ENCODE measurements around the gene TPP1.

The TPP1 gene

DNA sequence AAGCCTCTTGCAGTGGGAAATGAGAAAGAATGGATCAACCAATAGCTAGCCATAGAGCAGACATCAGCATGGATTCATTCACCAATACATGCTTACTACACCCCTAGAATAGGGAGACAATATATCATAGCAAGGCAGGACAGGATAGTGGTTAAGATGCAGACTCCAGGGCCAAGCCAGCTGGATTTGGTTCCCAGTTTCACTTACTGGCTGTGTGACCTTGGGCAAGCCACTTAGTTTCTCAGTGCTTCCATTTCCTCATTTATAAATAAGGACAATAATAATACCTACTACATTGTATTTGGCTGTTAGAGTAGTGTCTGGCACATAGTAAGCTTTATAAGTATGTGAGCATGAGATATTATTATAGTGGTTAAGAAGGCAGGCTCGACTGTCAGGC, 29.3 kb upstream of the TPP1 start:
- no peak for ATAC-seq (ENCODE audit: low read depth)
- Histone ChIP-seq H3K27me3 (ENCODE audit: insufficient read depth, poor library complexity, severe bottlenecking) (peaks cover 5% of the 10 kb centered on the region), H3K36me3 (ENCODE audit: low read depth) (no peaks in the 10 kb centered on the region), H3K27ac (ENCODE audit: poor library complexity, severe bottlenecking) (no peak overlapping the region), H3K9me3 (ENCODE audit: severe bottlenecking) (no peaks in the 10 kb centered on the region), H3K4me3 (ENCODE audit: severe bottlenecking) (no peak overlapping the region), H3K4me1 (ENCODE audit: insufficient read depth, poor library complexity, severe bottlenecking) (no peaks in the 10 kb centered on the region)
- no peak for DNase-seq (ENCODE audit: low spot score)
- TF ChIP-seq, protein P1, sequence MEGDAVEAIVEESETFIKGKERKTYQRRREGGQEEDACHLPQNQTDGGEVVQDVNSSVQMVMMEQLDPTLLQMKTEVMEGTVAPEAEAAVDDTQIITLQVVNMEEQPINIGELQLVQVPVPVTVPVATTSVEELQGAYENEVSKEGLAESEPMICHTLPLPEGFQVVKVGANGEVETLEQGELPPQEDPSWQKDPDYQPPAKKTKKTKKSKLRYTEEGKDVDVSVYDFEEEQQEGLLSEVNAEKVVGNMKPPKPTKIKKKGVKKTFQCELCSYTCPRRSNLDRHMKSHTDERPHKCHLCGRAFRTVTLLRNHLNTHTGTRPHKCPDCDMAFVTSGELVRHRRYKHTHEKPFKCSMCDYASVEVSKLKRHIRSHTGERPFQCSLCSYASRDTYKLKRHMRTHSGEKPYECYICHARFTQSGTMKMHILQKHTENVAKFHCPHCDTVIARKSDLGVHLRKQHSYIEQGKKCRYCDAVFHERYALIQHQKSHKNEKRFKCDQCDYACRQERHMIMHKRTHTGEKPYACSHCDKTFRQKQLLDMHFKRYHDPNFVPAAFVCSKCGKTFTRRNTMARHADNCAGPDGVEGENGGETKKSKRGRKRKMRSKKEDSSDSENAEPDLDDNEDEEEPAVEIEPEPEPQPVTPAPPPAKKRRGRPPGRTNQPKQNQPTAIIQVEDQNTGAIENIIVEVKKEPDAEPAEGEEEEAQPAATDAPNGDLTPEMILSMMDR (IDR thresholded peaks at IDR 0.05; ENCODE audit: poor library complexity, severe bottlenecking) = no peak

DNA sequence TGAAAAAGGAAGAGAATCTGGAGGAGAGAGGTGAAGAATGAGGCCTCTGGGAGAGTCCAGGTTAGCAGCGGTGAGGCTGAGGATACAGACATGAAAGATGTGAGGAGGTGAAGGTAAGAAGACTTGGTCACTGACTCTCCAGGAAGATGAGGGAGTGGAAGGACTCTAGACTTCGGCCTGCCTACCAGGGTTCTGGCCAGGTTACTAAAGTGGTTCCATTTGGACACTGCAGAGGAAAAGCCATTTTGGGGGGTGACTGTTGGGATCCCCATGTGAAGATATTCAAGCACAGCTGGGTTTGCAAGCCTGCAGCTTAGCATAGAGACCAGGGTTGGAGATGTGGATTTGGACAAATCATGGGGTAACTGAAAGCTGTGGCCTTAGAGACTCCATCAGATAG, 28.6 kb upstream of the TPP1 start:
- DNase-seq (ENCODE audit: low spot score) (no peak), ATAC-seq (ENCODE audit: low read depth) (no peak)
- Histone ChIP-seq H3K27me3 (ENCODE audit: insufficient read depth, poor library complexity, severe bottlenecking) (peaks cover 5% of the 10 kb centered on the region), H3K4me1 (ENCODE audit: insufficient read depth, poor library complexity, severe bottlenecking) (no peaks in the 10 kb centered on the region), H3K9me3 (ENCODE audit: severe bottlenecking) (no peaks in the 10 kb centered on the region), H3K36me3 (ENCODE audit: low read depth) (no peaks in the 10 kb centered on the region), H3K4me3 (ENCODE audit: severe bottlenecking) (no peak overlapping the region), H3K27ac (ENCODE audit: poor library complexity, severe bottlenecking) (no peak overlapping the region)
- TF ChIP-seq, protein P1 (IDR thresholded peaks at IDR 0.05; ENCODE audit: poor library complexity, severe bottlenecking) = no peak

DNA sequence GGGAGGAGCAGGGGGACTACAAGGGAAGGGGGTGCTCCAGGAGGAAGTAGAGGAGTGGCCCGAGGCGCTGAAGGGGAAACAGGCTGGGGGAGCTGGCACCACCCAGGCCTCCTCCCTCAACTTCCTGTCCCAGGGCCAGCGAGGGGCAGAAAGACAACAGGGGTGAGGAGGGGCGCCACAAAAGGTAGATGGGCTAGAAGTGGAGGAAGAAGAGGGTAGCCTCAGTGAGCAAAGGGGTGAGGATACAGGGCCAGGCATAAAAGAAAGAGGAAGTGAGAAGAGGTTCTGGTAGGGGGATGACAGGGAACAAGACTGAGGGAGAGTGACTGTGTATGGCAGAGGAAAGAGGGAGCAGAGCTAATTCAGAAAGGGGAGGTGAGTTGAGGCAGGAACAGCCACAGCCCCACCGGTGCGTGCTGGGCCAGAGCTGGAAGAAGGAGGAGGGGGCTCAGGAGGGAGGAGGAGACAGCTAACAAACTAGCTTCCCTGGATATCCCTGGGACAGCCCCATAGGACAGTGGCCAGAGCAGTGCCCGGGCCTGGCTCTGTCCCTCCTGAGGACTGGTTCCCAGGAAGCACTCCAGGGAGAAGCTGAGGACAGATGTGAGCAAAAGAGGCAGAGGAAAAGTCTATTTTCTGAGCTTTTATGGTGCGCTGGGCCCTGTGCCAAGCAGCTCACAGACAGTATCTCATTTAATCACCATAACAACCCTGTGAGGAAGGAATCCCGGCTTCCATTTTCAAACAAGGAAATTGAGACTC, 27.9 kb upstream of the TPP1 start:
- H3K4me1 ChIP-seq (ENCODE audit: insufficient read depth, poor library complexity, severe bottlenecking) = no peaks in the 10 kb centered on the region
- DNase-seq (ENCODE audit: low spot score) (no peak), ATAC-seq (ENCODE audit: low read depth) (no peak)
- no peaks in the 10 kb centered on the region for H3K36me3 ChIP-seq (ENCODE audit: low read depth)
- no peaks in the 10 kb centered on the region for H3K9me3 ChIP-seq (ENCODE audit: severe bottlenecking)
- no peak overlapping the region for H3K4me3 ChIP-seq (ENCODE audit: severe bottlenecking)
- no peak overlapping the region for H3K27ac ChIP-seq (ENCODE audit: poor library complexity, severe bottlenecking)
- H3K27me3 ChIP-seq (ENCODE audit: insufficient read depth, poor library complexity, severe bottlenecking) = peaks cover 5% of the 10 kb centered on the region
- TF ChIP-seq, protein P1 (IDR thresholded peaks at IDR 0.05; ENCODE audit: poor library complexity, severe bottlenecking) = no peak

DNA sequence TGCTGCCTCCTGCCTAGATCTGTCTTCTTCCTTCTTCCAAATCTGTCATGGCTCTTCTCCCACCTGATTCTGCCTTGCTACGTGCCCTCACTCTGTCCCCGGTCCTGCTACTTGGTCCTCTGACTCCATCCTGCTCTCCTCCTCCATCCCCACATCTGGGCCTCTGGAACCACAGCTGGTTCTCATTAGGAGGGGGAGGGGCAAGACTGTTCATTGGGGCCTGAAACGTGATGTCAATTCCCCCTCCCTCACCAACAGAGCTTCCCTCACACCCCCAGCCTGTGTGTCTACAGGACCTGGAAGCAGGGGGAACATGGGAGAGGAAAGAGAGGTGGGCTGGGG, 27.3 kb upstream of the TPP1 start:
- H3K9me3 ChIP-seq (ENCODE audit: severe bottlenecking) = no peaks in the 10 kb centered on the region
- ATAC-seq (ENCODE audit: low read depth) = no peak
- H3K27me3 ChIP-seq (ENCODE audit: insufficient read depth, poor library complexity, severe bottlenecking) = peaks cover 5% of the 10 kb centered on the region
- no peak for DNase-seq (ENCODE audit: low spot score)
- no peaks in the 10 kb centered on the region for H3K36me3 ChIP-seq (ENCODE audit: low read depth)
- H3K27ac ChIP-seq (ENCODE audit: poor library complexity, severe bottlenecking) = no peak overlapping the region
- TF ChIP-seq, protein P1 (IDR thresholded peaks at IDR 0.05; ENCODE audit: poor library complexity, severe bottlenecking) = no peak
- no peaks in the 10 kb centered on the region for H3K4me1 ChIP-seq (ENCODE audit: insufficient read depth, poor library complexity, severe bottlenecking)
- H3K4me3 ChIP-seq (ENCODE audit: severe bottlenecking) = no peak overlapping the region

DNA sequence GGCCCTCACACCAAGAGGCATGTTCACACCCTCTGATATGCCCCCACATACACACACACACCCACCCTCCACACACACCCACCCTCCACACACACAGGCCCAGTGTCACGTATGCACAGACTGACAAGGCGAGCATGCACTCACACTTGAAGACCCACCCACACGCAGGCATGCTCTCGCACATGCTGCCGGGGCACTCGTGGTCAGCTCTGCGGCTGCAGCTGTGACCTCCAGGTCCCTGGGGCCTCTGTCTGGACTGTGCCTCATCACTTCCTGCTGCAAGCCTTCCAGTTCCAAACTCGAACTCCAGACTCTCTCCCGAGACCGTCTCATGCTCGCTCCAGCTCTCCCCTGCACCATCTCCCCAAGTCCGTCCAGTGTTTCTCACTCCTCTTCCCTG, 26.8 kb upstream of the TPP1 start:
- ATAC-seq (ENCODE audit: low read depth) = no peak
- H3K4me3 ChIP-seq (ENCODE audit: severe bottlenecking) = no peak overlapping the region
- no peaks in the 10 kb centered on the region for H3K9me3 ChIP-seq (ENCODE audit: severe bottlenecking)
- TF ChIP-seq, protein P1 (IDR thresholded peaks at IDR 0.05; ENCODE audit: poor library complexity, severe bottlenecking) = no peak
- peak; percentile 45 for DNase-seq (ENCODE audit: low spot score)
- H3K27ac ChIP-seq (ENCODE audit: poor library complexity, severe bottlenecking) = no peak overlapping the region
- peaks cover 2% of the 10 kb centered on the region for H3K27me3 ChIP-seq (ENCODE audit: insufficient read depth, poor library complexity, severe bottlenecking)
- no peaks in the 10 kb centered on the region for H3K4me1 ChIP-seq (ENCODE audit: insufficient read depth, poor library complexity, severe bottlenecking)
- H3K36me3 ChIP-seq (ENCODE audit: low read depth) = no peaks in the 10 kb centered on the region

Data from RWPE2 (cell line).